Activated CD8-positive, alpha-beta memory T cell treated with anti-CD3 and anti-CD28 coated beads, Interleukin-2, amount 50 U/mL, for 4 hours (primary cell): Measurements from ENCODE around the gene DGKE.

Source experiments
- DNase-seq: peaks from one replicate; pipeline ENCODE4 v3.0.0-alpha.2; 2020

The DGKE gene

GRCh38 chr17:56833809-56834379, at the start of gene DGKE, which contains the start of gene C17orf67:
TSS of gene DGKE (plus strand) at chr17:56834151. CDS start at chr17:56834796, 645 bp downstream.
TSS of gene C17orf67 (minus strand) at chr17:56833920. CDS start at chr17:56815810, 18,110 bp downstream.
- peak; percentile 99 for DNase-seq

GRCh38 chr17:56785405-56785804, 48.5 kb upstream of the DGKE start:
- DNase-seq, result no peak

- DNase-seq, result no peak
These were observed 47.8 kb upstream of the DGKE start for GRCh38 chr17:56785997-56786680.

- peak; percentile 32 for DNase-seq
These were observed 46.9 kb upstream of the DGKE start for GRCh38 chr17:56786989-56787482.

GRCh38 chr17:56792267-56792666, 41.7 kb upstream of the DGKE start:
- no peak for DNase-seq

GRCh38 chr17:56793531-56793930, 40.4 kb upstream of the DGKE start:
- no peak for DNase-seq

GRCh38 chr17:56793957-56794356, 40.0 kb upstream of the DGKE start:
- no peak for DNase-seq

GRCh38 chr17:56795221-56795865, 38.6 kb upstream of the DGKE start:
- no peak for DNase-seq

GRCh38 chr17:56796536-56796935, 37.4 kb upstream of the DGKE start:
- DNase-seq, result no peak

GRCh38 chr17:56798916-56799315, 35.0 kb upstream of the DGKE start:
- DNase-seq, result no peak

- no peak for DNase-seq
These were observed 32.3 kb upstream of the DGKE start for GRCh38 chr17:56801459-56802178.

- DNase-seq, result no peak
These were observed 30.9 kb upstream of the DGKE start for GRCh38 chr17:56803071-56803470.

- DNase-seq, result no peak
These were observed 29.5 kb upstream of the DGKE start for GRCh38 chr17:56804454-56804853.

GRCh38 chr17:56806949-56807348, 27.0 kb upstream of the DGKE start:
- DNase-seq, result no peak

GRCh38 chr17:56807723-56808122, 26.2 kb upstream of the DGKE start:
- no peak for DNase-seq

GRCh38 chr17:56808503-56808902, 25.4 kb upstream of the DGKE start:
- no peak for DNase-seq

GRCh38 chr17:56809106-56809819, 24.7 kb upstream of the DGKE start:
- no peak for DNase-seq

GRCh38 chr17:56809820-56810179, 24.2 kb upstream of the DGKE start:
- DNase-seq, result no peak

GRCh38 chr17:56810343-56810742, 23.6 kb upstream of the DGKE start:
- DNase-seq, result no peak

- DNase-seq, result no peak
These were observed 22.8 kb upstream of the DGKE start for GRCh38 chr17:56810891-56811775.

- DNase-seq, result no peak
These were observed 21.0 kb upstream of the DGKE start for GRCh38 chr17:56812901-56813388.

- DNase-seq, result no peak
These were observed 18.2 kb upstream of the DGKE start for GRCh38 chr17:56815711-56816110.
